NCI-H82 treated with DMSO at 0.1 percent for 48 hours (cell line): Measurements from ENCODE around the gene CD302.
"Not testable (repeated sequence)": the region's sequence is repeated elsewhere in the genome, so short reads cannot be mapped to it uniquely, and the experiment has no call there.

Source experiments
- DNase-seq: peaks from one replicate; lab custom pipeline; 2025; ENCODE audit not compliant: unreplicated experiment; lab: John Stamatoyannopoulos, UW

Gene CD302

DNA sequence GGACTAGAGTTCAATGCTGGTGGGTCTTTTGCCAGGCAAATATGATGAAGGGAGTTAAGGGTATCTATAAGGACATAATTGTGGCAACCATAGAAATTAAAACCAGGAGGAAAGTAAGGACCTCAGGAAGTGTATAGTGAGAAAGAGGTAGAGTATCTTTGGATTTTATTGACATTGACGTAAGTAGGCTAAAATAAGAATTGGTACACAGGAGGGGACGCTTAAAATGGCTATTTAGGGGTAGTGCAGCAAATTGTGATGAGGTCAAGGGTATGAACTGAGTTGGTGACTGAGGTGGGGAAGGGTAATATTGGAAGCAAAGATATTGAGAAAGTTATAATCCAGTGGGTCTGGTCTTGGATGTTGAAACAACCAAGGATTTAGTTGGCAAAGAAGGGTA lies 43.0 kb downstream of the CD302 start:
- no peak for DNase-seq

DNA sequence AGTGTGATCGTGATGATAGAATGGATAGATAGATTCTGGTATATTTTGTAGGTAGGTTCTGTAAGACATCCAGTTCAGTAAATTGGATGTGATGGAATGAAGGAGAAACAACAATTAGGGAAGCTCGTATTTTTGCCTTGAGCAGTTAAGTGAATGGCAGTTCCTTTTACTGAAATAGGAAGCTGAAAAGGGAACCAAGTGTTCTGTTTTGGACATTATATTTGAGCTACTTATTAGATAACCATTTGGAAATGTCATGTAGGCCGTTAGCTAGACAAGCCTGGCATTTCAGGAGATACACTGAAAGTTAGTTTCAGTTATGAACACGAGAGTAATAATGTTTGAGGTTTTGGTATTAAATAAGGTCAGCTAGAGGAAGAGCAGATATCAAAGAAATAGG lies 44.2 kb downstream of the CD302 start:
- no peak for DNase-seq

- DNase-seq, result no peak
Measured at GRCh38 chr2:159750873-159751272, 47.1 kb downstream of the CD302 start.

DNA sequence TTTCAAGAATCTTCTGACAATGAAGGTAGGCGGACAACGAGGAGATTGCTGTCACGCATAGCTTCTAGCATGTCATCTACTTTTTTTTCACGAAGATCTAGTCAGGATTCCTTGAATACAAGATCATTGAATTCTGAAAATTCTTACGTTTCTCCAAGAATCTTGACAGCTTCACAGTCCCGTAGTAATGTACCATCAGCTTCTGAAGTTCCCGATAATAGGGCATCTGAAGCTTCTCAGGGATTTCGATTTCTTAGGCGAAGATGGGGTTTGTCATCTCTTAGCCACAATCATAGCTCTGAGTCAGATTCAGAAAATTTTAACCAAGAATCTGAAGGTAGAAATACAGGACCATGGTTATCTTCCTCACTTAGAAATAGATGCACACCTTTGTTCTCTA lies 49.9 kb downstream of the CD302 start:
- DNase-seq, result no peak

DNA sequence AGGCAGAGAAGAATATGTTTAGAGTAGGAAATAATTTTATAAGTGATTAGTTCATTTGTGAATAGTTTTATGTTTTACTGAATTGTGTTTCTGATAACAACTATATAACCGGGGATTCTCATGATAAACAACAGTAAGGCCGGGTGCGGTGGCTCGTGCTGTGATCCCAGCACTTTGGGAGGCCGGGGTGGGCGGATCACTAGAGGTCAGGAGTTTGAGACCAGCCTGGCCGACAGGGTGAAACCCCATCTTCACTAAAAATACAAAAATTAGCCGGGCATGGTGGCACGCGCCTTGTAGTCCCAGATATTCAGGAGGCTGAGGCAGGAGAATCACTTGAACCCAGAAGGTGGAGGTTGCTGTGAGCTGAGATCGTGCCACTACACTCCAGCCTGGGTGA lies 52.8 kb downstream of the CD302 start:
- DNase-seq, result not testable (repeated sequence)

DNA sequence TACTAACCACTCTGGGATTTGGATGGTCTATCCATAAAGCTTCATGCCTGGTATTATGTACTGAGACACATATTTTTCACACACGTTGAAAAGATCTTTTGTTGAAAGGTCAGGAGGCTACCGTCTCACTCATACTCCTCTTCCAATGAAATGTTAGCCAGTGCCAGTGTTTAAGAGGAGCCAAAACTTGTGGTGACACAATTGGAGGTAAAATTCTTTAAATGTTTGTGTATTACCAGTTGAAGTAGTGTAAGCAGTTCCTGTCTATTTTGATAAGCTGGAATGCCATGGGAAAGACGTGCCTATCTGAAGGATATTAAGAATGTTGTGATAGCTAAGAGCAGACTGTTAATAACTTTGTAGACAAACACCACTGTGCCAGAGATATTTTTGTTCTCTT lies 53.6 kb downstream of the CD302 start:
- DNase-seq, result no peak

DNA sequence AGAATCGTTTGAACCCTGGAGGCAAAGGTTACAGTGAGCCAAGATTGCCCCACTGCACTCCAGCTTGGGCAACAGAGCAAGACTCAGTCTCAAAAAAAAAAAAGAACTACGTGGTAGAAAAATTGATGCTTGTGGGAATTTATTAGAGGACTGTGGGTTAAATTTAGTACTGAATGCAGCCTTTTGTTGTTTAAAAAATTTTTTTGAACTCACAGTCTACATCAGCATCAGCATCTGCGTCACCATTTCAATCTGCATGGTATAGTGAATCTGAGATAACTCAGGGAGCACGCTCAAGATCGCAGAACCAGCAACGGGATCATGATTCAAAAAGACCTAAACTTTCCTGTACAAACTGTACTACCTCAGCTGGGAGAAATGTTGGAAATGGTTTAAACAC lies 55.2 kb downstream of the CD302 start:
- no peak for DNase-seq

- DNase-seq, result no peak
Measured at GRCh38 chr2:159738509-159739390, 59.3 kb downstream of the CD302 start.

GRCh38 chr2:159737917-159738296 lies 60.1 kb downstream of the CD302 start:
- no peak for DNase-seq

DNA sequence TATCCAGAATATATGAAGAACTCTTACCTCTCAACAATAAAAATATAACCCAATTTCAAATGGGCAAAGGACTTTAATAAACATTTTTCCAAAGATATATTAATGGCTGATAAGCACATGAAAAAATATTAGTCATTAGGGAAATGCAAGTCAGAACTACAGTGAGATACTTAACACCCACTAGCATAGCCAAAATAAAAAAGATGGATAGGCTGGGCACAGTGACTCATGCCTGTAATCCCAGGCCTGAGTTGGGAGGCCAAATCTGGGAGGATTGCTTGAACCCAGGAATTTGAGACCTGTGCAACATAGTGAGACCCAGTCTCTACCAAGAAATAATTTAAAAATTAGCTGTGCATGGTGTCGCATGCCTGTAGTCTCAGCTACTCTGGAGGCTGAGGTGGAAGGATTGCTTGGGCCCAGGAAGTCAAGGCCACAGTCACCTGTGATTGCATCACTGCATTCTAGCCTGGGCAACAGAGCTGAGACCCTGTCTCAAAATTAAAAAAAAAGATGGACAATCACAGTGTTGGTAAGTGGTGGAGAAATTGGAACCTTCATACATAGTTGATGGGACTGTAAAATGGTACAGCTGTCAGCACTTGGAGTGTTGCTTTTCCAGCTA lies 60.6 kb downstream of the CD302 start:
- no peak for DNase-seq

- no peak for DNase-seq
Measured at GRCh38 chr2:159736048-159736447, 62.0 kb downstream of the CD302 start.

GRCh38 chr2:159735648-159736047 lies 62.4 kb downstream of the CD302 start:
- DNase-seq, result no peak

GRCh38 chr2:159728629-159729028 lies 69.4 kb downstream of the CD302 start:
- DNase-seq, result no peak

DNA sequence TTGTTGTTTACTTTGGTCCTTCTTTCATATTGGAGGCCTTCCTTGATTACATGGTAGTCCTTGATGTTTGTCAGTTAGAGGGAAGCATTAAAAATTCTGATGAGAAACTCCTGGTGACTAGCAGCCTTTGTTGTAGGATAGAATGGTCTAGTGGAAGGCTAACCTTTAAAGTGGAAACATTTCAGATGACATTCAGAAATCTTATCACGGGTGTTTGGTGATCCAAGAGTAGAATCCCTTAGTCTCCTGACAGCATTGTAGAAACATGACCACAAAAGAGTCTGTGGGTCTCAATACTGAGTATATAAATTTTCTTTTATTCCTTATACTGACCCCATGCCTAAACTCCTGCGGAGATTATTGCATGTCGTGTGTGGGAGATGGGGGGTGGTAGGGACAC lies 72.3 kb downstream of the CD302 start:
- DNase-seq, result no peak

DNA sequence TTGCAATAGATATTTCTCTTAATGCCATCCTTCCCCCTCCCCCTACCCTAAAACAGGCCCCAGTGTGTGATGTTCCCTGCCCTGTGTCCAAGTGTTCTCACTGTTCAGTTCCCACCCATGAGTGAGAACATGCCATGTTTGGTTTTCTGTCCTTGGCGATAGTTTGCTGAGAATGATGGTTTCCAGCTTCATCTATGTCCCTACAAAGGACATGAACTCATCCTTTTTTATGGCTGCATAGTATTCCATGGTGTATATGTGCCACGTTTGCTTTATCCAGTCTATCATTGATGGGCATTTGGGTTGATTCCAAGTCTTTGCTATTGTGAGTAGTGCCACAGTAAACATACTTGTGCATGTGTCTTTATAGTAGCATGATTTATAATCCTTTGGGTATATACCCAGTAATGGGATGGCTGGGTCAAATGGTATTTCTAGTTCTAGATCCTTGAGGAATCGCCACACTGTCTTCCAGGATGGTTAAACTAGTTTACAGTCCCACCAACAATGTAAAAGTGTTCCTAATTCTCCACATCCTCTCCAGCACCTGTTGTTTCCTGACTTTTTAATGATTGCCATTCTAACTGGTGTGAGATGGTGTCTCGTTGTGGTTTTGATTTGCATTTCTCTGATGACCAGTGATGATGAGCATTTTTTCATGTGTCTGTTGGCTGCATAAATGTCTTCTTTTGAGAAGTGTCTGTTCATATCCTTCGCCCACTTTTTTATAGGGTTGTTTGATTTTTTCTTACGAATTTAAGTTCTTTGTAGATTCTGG lies 73.0 kb downstream of the CD302 start:
- DNase-seq, result not testable (repeated sequence)

GRCh38 chr2:159722580-159722979 lies 75.4 kb downstream of the CD302 start:
- DNase-seq, result no peak

- no peak for DNase-seq
Measured at GRCh38 chr2:159720676-159721075, 77.3 kb downstream of the CD302 start.
